Measurements from ENCODE around the gene MAN1C1.

Gene MAN1C1

GRCh38 chr1:25780318-25781129 lies 163.9 kb downstream of the MAN1C1 start:
- DNase-seq (ENCODE audit: low read depth, low spot score) = no peak
- H3K4me3 ChIP-seq (ENCODE audit: low read length) = no peak overlapping the region

DNA sequence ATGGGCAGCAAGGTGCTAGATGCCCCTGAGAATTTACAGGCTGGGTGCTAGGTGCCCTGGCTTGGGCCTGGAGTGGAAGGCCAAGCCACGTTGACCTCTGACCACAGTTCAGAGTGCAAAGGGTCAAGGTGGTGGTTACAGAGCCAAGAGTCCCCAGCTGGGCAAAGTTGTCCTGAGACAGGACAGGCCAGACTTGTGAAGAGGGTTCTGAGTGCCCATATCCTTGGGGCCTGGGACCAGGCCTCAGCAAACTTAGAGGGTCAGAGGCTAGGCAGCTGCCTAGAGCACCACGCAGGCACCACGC lies 164.5 kb downstream of the MAN1C1 start:
- no peak for DNase-seq (ENCODE audit: low read depth, low spot score)
- no peak overlapping the region for H3K4me3 ChIP-seq (ENCODE audit: low read length)

DNA sequence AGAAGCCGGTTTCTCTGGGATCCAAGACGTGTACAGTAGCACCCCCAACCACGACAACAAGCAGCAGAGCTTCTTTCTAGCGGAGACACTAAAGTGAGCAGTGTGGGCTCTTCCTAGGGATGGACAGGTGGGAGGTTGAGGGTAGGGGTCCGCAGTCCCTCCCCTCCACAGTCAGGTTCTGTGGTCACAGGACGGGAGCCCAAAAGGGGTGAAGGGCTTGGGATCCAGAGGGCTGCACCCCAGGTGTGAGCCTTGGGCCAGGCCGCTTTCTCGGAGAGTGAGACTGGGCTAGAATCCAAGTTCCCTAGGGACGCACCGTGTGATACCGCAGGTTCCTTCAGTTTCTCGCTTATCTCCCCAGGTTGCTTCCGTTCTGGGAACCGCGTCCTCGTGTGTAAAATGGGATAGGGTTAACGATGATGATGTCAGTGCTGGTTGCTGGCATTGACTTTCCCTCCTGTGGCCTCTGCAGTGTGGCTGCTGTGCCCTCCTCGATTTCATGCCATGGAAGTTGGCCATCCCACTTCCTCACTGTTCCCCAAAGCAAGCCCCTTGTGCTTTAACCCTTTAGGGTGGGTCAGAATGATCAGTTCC lies 166.1 kb downstream of the MAN1C1 start:
- DNase-seq (ENCODE audit: low read depth, low spot score) = no peak
- no peak overlapping the region for H3K4me3 ChIP-seq (ENCODE audit: low read length)

DNA sequence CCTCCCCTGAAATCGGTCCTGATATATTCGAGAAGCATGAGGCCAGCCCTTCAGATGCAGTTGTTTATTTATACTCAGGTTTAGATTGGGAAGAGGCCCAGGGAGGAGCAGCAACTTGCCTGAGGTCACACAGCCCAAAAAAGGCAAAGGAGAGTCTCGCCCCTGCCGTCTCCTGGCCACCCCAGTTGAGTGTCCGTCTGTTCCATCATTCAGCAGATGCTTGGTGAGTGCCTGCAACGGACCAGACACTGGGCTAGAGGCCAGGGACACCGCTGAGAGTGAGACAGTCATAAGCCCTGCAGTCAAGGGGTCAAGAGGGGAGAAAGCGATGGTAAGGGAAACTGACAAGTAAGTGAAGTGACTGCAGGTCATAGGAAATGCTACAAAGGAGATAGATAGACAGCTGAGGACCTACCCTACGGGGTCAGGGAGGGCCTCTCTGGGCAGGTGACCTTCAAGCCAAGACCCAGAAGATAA lies 168.0 kb downstream of the MAN1C1 start:
- no peak overlapping the region for H3K4me3 ChIP-seq (ENCODE audit: low read length)
- no peak for DNase-seq (ENCODE audit: low read depth, low spot score)

GRCh38 chr1:25785333-25786067 lies 168.9 kb downstream of the MAN1C1 start:
- H3K4me3 ChIP-seq (ENCODE audit: low read length) = no peak overlapping the region
- no peak for DNase-seq (ENCODE audit: low read depth, low spot score)

GRCh38 chr1:25786887-25787759 lies 170.5 kb downstream of the MAN1C1 start:
- no peak overlapping the region for H3K4me3 ChIP-seq (ENCODE audit: low read length)
- no peak for DNase-seq (ENCODE audit: low read depth, low spot score)

DNA sequence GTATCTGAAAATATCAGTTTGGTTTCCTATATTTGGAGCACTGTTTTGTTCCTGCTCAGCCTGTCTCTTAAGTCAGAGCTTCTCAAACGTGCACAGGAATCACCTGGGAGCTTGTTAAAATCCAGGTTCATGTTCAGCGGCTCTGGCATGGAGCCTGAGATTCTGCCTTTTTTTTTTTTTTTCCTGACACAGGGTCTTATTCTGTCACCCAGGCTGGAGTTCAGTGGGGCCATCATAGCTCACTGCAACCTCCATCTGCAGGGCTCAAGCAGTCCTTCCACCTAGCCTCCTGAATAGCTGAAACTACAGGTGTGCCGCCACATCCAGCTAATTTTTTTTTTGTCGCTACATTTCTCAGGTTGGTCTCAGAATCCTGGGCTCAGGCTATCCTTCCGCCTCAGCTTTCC lies 171.2 kb downstream of the MAN1C1 start:
- DNase-seq (ENCODE audit: low read depth, low spot score) = no peak
- no peak overlapping the region for H3K4me3 ChIP-seq (ENCODE audit: low read length)

GRCh38 chr1:25790472-25790871 lies 173.9 kb downstream of the MAN1C1 start:
- no peak for DNase-seq (ENCODE audit: low read depth, low spot score)
- H3K4me3 ChIP-seq (ENCODE audit: low read length) = no peak overlapping the region

GRCh38 chr1:25792115-25792514 lies 175.5 kb downstream of the MAN1C1 start:
- DNase-seq (ENCODE audit: low read depth, low spot score) = no peak
- H3K4me3 ChIP-seq (ENCODE audit: low read length) = no peak overlapping the region

DNA sequence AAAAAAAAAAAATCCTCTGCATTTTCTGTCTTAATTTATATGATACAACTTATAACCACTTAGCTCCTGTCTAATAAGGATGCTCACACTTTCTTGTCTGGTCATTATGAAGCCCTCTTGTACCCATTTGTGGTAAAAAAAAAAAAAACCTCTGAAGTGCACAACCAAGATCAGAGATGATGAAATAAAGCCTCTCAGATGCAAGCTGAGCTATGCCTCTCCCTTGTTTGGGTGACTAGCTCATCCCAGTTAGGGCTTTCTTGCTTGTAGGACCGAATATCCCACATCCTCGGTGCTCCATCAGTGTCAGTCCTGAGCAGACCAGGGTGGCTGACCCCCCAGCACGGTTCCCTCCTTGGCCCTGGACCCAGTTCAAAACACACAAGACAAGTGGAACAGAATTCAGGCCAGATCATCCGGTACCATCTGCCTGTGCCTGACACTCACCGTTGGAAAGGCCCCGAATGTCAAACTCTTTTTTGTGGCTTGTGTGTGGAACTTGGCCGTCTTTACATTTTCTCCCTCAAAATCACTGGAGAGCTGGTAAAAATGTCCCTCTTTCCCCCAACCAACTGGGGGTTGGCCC lies 177.1 kb downstream of the MAN1C1 start:
- H3K4me3 ChIP-seq (ENCODE audit: low read length) = no peak overlapping the region
- no peak for DNase-seq (ENCODE audit: low read depth, low spot score)

GRCh38 chr1:25794325-25794724 lies 177.7 kb downstream of the MAN1C1 start:
- H3K4me3 ChIP-seq (ENCODE audit: low read length) = no peak overlapping the region
- no peak for DNase-seq (ENCODE audit: low read depth, low spot score)

- H3K4me3 ChIP-seq (ENCODE audit: low read length) = no peak overlapping the region
- DNase-seq (ENCODE audit: low read depth, low spot score) = no peak
Measured at GRCh38 chr1:25795211-25795610, 178.6 kb downstream of the MAN1C1 start.

DNA sequence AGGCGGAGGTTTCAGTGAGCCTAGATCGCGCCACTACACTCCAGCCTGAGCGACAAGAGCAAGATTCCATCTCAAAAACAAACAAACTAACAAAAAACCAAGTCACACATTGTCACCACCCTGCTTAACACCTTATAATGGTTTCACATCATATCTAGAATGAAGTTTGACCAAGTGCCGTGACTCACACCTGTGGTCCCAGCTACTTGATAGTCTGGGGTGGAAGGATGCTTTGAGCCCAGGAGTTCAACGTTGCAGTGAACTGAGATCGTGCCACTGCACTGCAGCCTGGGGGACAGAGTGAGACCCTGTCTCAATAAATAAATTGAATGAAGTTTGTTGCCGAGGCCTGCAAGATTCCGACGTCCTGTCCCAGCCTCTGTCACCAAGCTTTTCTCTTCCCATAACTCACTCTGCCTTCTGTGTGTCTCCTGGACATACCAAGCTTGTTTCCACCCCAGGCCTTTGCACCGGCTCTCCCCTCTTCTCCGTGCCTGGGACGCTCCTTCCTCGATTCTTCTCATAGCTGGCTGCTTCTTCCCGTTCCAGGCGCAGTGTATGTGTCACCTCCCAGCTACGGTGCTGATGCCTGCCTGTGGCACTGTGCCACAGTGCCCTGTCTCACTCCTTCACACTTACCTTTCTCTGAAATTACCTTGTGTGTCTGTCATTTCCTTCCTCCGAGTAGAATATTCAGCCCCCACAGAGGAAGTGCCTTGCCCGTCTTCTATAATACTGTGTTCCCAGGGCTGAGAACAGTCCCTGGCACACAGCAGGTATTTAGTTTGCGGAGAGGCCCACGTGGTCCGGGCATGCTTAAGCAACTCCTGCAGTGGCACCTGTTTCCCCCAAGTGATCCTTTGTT lies 179.6 kb downstream of the MAN1C1 start:
- no peak overlapping the region for H3K4me3 ChIP-seq (ENCODE audit: low read length)
- no peak for DNase-seq (ENCODE audit: low read depth, low spot score)

- no peak overlapping the region for H3K4me3 ChIP-seq (ENCODE audit: low read length)
- peak; percentile 78 for DNase-seq (ENCODE audit: low read depth, low spot score)
Measured at GRCh38 chr1:25796811-25797458, 180.3 kb downstream of the MAN1C1 start.

DNA sequence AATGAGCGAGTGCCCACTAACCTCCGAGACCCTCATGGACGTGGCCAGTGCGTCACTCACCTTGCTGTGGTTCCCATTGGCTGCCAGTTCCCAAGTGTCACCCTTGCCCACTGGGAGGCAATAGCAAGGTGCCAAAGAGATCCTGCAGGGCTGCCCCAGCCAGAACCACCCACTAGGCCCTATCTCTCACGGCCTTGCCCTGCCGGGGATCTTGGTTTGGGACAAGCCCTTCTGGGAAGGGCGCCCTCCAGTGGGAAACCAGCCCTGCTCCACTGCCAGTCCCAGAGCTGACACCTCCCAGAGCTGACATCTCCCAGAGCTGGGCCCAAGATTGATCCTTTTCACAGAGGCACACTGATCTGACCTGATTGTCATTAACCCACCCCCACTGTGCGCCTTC lies 181.3 kb downstream of the MAN1C1 start:
- no peak overlapping the region for H3K4me3 ChIP-seq (ENCODE audit: low read length)
- DNase-seq (ENCODE audit: low read depth, low spot score) = no peak

GRCh38 chr1:25798666-25799351 lies 182.2 kb downstream of the MAN1C1 start:
- no peak overlapping the region for H3K4me3 ChIP-seq (ENCODE audit: low read length)
- no peak for DNase-seq (ENCODE audit: low read depth, low spot score)

GRCh38 chr1:25799352-25799934 lies 182.9 kb downstream of the MAN1C1 start:
- DNase-seq (ENCODE audit: low read depth, low spot score) = no peak

More at GRCh38 chr1:25799352-25799934, 182.9 kb downstream of the MAN1C1 start:
- peak overlapping the region; percentile 2; the same call in 1 of the 2 replicates for H3K4me3 ChIP-seq (ENCODE audit: low read length)
